Adrenal gland (tissue), 12 donors: ENCODE measurements around the gene PLCG2. TPM values are rescaled to one million over a fixed set of nuclear protein-coding genes. Genes with fewer than 3 reads are reported as not detected.

Experiments
- DNase-seq, 7 donors: peaks; one replicate each; pipeline ENCODE4 v3.0.0-alpha.2; 2019 to 2020
- H3K27ac ChIP-seq, 5 donors: fragments of 200-600 bp; sonication (generic) in 4 of 5; 1 replicate in 3 of 5; 2 replicates in 2 of 5; pipeline versions ENCODE4 v1.5.1 to v1.8.0; 2016 to 2020; ENCODE audit warnings: mild to moderate bottlenecking in 1 of 5
- H3K27me3 ChIP-seq: fragments of 200-600 bp; 2 replicates; pipeline ENCODE4 v1.8.0; 2021
- H3K36me3 ChIP-seq, 2 donors: fragments of 200-600 bp; replicated peaks in 1 of 2; 1 replicate in 1 of 2; 2 replicates in 1 of 2; pipeline versions ENCODE4 v1.5.1 to v1.8.0; 2018 to 2022
- H3K4me1 ChIP-seq, 2 donors: fragments of 200-600 bp; replicated peaks in 1 of 2; 1 replicate in 1 of 2; 2 replicates in 1 of 2; pipeline versions ENCODE4 v1.5.1 to v1.8.0; 2018 to 2021
- H3K4me3 ChIP-seq, 4 donors: fragments of 200-600 bp; sonication (generic) in 3 of 4; one replicate each; pipeline ENCODE4 v1.5.1; 2016 to 2018
- H3K9me3 ChIP-seq, 3 donors: fragments of 200-600 bp; sonication (generic) in 1 of 3; replicated peaks in 1 of 3; 1 replicate in 2 of 3; 2 replicates in 1 of 3; pipeline versions ENCODE4 v1.5.1 to v1.8.0; 2016 to 2021
- CTCF ChIP-seq, 6 experiments: fragments of 450-650 bp in 4 of 6; fragments of 200-600 bp in 2 of 6; sonication (generic) in 1 of 6; IDR thresholded peaks; 1 replicate in 5 of 6; 2 replicates in 1 of 6; pipeline versions ENCODE4 v1.5.1 to v1.8.0; 2016 to 2021; ENCODE audit warnings: antibody characterized with exemption in 6 of 6, mild to moderate bottlenecking in 2 of 6, moderate library complexity in 1 of 6
- POLR2A ChIP-seq, 2 donors: fragments of 450-650 bp; IDR thresholded peaks; one replicate each; pipeline ENCODE4 v1.6.1; 2017; ENCODE audit warnings: antibody characterized with exemption in 2 of 2, mild to moderate bottlenecking in 2 of 2, moderate library complexity in 1 of 2
- WGBS, 4 donors: extraction: QIAGEN DNeasy Blood & Tissue Kit in 2 of 4; methylation state at CpG; one replicate each; pipeline versions ENCODE4 v1.1.5 to v1.1.7; 2013 to 2017; 5-methylcytosine and 5-hydroxymethylcytosine counted together
- intact Hi-C, 2 donors: fragments of 100-400 bp; cut with DNase I; formaldehyde crosslinking; loops; one replicate each; pipeline versions ENCODE4 v1.14.1 to v1.15.0; 2022 to 2023
- polyA plus RNA-seq, 3 donors: library from polyadenylated mRNA; stranded (reverse); fragments of 200-250 nt in 2 of 3; fragments of 350-450 nt in 1 of 3; fragmentation: Illumina TruSeq in 1 of 3; extraction: RNeasy Lipid Tissue Mini Kit (QIAGEN cat#74804) in 1 of 3; gene quantifications; one replicate each; pipeline ENCODE4 v1.2.3, GENCODE V29; 2013 to 2014
- total RNA-seq, 9 donors: library from RNA; depleted of rRNA in 4 of 9; stranded (reverse); fragments of >200 nt in 4 of 9; fragments of 120-200 nt in 1 of 9; fragmentation: NEBNext Ultra II Directional in 1 of 9; extraction: Animal tissue kit (Norgen Biotek cat#: 25700) in 1 of 9; gene quantifications; one replicate each; pipeline versions ENCODE4 v1.1.0 to v1.2.4, GENCODE V29; 2013 to 2023
- donor health status: healthy with polysubstance abuse.
- donor health status: Bipolar disorder and iron deficiency.
- donor health status: DM: yes; HTN: yes; CAD: no.
- donor health status: DM: no; HTN: no; CAD: no.
- donor health status: DM: no; HTN: no; CAD: no.
- donor health status: DM: yes; HTN: yes; CAD: no.

PLCG2 gene
- total and polyA plus RNA-seq, 12 donors, result 4.8 to 47.6 (median 10.9) TPM

GRCh38 chr16:81834868-81835267 is 55.8 kb downstream of the PLCG2 start:
- no peaks in the 10 kb centered on the region for H3K36me3 ChIP-seq
- H3K27me3 ChIP-seq, result no peaks in the 10 kb centered on the region
- no peak overlapping the region for H3K4me3 ChIP-seq
- H3K4me1 ChIP-seq, result no peaks in the 10 kb centered on the region
- no peak for DNase-seq
- intact Hi-C loops, result no loop called here
- TF ChIP-seq POLR2A (IDR thresholded peaks at IDR 0.05) (no peak), CTCF (IDR thresholded peaks at IDR 0.05) (no peak)
- no peaks in the 10 kb centered on the region for H3K9me3 ChIP-seq
- H3K27ac ChIP-seq, result no peak overlapping the region
- WGBS, 4 donors, result 74 to 88% (median 87%) methylated on average over 2 of the region's 2 CpGs

GRCh38 chr16:81836279-81837054 is 57.4 kb downstream of the PLCG2 start:
- H3K27me3 ChIP-seq, result no peaks in the 10 kb centered on the region
- no peak for DNase-seq
- no peaks in the 10 kb centered on the region for H3K36me3 ChIP-seq
- no peak overlapping the region for H3K4me3 ChIP-seq
- intact Hi-C loops, result no loop called here
- H3K27ac ChIP-seq, result no peak overlapping the region
- no peaks in the 10 kb centered on the region for H3K4me1 ChIP-seq
- H3K9me3 ChIP-seq, result no peaks in the 10 kb centered on the region
- no peak for TF ChIP-seq CTCF (IDR thresholded peaks at IDR 0.05)
- no peak for TF ChIP-seq POLR2A (IDR thresholded peaks at IDR 0.05)
- WGBS, 4 donors, result 64 to 82% (median 72%) methylated on average over 11 to 12 of the region's 12 CpGs

- TF ChIP-seq POLR2A (IDR thresholded peaks at IDR 0.05), result no peak
- Histone ChIP-seq H3K36me3 (no peaks in the 10 kb centered on the region), H3K4me1 (no peaks in the 10 kb centered on the region), H3K27me3 (no peaks in the 10 kb centered on the region), H3K27ac (no peak overlapping the region), H3K4me3 (no peak overlapping the region), H3K9me3 (no peaks in the 10 kb centered on the region)
- DNase-seq, result no peak
- intact Hi-C loops, result no loop called here
- 50 to 69% (median 61%) methylated on average over 6 to 9 of the region's 9 CpGs for WGBS, 4 donors
Observed at GRCh38 chr16:81837312-81837751, 58.2 kb downstream of the PLCG2 start.

- no peak overlapping the region for H3K4me3 ChIP-seq
- intact Hi-C loops, result no loop called here
- TF ChIP-seq POLR2A (IDR thresholded peaks at IDR 0.05) (no peak), CTCF (IDR thresholded peaks at IDR 0.05) (no peak)
- WGBS, 4 donors, result 34 to 47% (median 35%) methylated on average over 4 of the region's 4 CpGs
- no peaks in the 10 kb centered on the region for H3K4me1 ChIP-seq
- no peak for DNase-seq
- no peaks in the 10 kb centered on the region for H3K9me3 ChIP-seq
- H3K36me3 ChIP-seq, result no peaks in the 10 kb centered on the region
- H3K27ac ChIP-seq, result no peak overlapping the region
- no peaks in the 10 kb centered on the region for H3K27me3 ChIP-seq
Observed at GRCh38 chr16:81838794-81839193, 59.7 kb downstream of the PLCG2 start.

- no peak for DNase-seq
- intact Hi-C loops, result no loop called here
- 54 to 64% (median 61%) methylated on average over 6 to 7 of the region's 7 CpGs for WGBS, 4 donors
- H3K27ac ChIP-seq, result no peak overlapping the region
- H3K9me3 ChIP-seq, result no peaks in the 10 kb centered on the region
- TF ChIP-seq POLR2A (IDR thresholded peaks at IDR 0.05), result no peak
- no peak for TF ChIP-seq CTCF (IDR thresholded peaks at IDR 0.05)
- H3K36me3 ChIP-seq, result no peaks in the 10 kb centered on the region
- H3K27me3 ChIP-seq, result no peaks in the 10 kb centered on the region
- H3K4me3 ChIP-seq, result no peak overlapping the region
- H3K4me1 ChIP-seq, result no peaks in the 10 kb centered on the region
Observed at GRCh38 chr16:81841722-81842121, 62.6 kb downstream of the PLCG2 start.
